ENCODE results near the gene RBMS3.

DNA sequence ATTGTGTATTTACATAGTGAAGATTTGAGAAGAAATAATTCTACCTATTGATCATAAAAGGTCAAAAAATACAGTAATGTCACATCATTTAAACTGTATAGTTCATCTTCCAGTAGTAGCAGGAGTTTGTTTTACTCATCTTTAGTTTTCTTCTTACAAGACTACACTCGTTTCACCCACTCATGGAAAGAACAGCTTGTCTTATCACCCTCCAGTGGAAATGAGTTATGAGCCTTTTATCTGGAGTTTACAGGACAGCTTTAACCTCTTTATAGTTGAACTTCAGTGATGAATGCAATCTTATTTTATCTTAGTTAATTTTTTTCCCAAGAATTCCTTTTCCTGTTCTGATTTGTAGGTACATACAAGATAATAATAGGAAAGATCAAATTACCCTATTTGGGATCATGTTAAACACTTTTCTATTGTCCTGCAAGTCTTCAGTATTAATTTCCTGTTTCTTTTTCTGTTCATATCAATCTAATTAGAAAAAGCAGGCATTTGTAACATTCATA is 36.8 kb downstream of the RBMS3 start:
- TF ChIP-seq, protein P1, sequence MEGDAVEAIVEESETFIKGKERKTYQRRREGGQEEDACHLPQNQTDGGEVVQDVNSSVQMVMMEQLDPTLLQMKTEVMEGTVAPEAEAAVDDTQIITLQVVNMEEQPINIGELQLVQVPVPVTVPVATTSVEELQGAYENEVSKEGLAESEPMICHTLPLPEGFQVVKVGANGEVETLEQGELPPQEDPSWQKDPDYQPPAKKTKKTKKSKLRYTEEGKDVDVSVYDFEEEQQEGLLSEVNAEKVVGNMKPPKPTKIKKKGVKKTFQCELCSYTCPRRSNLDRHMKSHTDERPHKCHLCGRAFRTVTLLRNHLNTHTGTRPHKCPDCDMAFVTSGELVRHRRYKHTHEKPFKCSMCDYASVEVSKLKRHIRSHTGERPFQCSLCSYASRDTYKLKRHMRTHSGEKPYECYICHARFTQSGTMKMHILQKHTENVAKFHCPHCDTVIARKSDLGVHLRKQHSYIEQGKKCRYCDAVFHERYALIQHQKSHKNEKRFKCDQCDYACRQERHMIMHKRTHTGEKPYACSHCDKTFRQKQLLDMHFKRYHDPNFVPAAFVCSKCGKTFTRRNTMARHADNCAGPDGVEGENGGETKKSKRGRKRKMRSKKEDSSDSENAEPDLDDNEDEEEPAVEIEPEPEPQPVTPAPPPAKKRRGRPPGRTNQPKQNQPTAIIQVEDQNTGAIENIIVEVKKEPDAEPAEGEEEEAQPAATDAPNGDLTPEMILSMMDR (IDR thresholded peaks at IDR 0.05) = no peak
- TF ChIP-seq POLR2A (IDR thresholded peaks at IDR 0.05) (no peak), POLR2AphosphoS5 (IDR thresholded peaks at IDR 0.05) (no peak)
